GM19395 (cell line): ENCODE measurements around the gene SMNDC1.

Experiments used
- ATAC-seq: cut with Tn5 transposase; IDR thresholded peaks from one replicate; pipeline ENCODE4 v1.9.1; 2021; ENCODE audit warnings: mild to moderate bottlenecking, moderate library complexity; ENCODE audit not compliant: unreplicated experiment

The SMNDC1 gene

DNA sequence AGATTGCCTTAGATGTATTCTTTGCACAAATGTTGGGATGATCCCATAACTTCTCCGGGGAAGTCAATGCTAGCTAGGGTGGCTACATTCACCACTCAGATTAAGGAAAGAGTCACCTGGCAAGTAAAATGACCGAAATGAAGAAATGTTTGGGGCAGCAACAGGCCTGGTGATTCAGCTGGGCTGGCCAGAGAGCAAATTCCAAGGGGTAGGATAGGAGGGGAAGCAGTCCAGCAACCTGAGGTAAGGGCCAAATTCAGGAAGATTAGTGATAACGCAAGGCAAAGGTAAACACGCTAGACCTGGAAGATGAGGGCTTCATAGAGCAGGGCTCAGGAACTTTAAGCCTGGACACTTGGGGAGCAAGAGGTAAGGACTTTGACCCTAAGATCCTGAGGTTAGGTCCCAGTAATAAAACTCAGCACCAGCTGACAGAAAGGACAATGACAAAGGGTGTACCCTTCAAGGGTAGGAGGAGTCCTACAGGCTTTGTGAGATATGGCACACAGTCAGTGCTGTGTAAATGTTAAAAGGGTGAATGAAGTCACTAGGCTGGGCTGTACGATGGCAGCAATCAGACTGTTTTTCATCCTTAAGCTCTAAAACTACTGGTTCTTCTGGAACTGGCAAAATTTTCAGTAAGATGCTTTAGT lies 22.7 kb upstream of the SMNDC1 start:
- no peak for ATAC-seq

- no peak for ATAC-seq
Measured at GRCh38 chr10:110326351-110327032, 21.8 kb upstream of the SMNDC1 start.

GRCh38 chr10:110324805-110325280 lies 20.1 kb upstream of the SMNDC1 start:
- peak; percentile 65 for ATAC-seq

DNA sequence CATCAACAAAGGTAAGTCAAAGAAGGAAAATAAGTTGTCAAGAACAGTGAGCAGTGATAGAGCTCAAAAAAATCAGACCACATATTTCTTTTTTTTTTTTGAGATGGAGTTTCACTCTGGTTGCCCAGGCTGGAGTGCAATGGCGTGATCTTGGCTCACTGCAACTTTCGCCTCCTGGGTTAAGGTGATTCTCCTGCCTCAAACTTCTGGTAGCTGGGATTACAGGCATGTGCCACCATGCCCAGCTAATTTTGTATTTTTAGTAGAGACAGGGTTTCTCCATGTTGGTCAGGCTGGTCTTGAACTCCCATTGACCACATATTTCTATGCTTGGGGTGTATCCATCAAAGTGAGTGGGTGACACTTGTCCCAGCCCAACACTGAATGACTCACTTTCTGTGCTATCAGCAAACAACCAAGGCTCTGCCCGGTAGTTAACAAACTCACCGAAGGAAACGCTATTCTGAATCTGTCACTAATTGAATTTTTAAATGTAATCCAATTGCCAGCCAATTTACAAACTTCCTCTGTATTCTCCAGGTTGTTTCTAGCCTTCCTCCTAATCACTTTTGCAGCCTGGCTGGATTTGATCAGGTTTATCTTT lies 19.6 kb upstream of the SMNDC1 start:
- ATAC-seq: peak; percentile 65

DNA sequence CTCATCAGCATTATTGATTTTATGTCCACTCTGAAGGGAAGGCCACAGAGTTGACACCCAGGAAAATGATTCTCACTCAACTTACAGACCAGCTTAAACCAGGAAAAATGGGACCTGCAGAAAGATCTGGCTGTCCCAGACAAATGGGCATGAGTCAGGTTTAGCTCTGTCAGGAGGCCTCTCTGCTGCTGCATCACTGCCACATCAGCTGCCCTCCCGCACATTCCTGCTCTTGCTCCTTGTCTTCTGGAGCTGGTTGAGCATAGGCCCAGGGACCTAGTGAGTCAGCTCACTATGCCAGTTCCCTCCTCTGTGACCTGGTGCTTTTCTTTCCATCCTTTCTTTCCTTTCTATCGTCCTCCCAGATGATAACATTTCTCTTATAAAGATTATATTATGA lies 18.8 kb upstream of the SMNDC1 start:
- no peak for ATAC-seq

DNA sequence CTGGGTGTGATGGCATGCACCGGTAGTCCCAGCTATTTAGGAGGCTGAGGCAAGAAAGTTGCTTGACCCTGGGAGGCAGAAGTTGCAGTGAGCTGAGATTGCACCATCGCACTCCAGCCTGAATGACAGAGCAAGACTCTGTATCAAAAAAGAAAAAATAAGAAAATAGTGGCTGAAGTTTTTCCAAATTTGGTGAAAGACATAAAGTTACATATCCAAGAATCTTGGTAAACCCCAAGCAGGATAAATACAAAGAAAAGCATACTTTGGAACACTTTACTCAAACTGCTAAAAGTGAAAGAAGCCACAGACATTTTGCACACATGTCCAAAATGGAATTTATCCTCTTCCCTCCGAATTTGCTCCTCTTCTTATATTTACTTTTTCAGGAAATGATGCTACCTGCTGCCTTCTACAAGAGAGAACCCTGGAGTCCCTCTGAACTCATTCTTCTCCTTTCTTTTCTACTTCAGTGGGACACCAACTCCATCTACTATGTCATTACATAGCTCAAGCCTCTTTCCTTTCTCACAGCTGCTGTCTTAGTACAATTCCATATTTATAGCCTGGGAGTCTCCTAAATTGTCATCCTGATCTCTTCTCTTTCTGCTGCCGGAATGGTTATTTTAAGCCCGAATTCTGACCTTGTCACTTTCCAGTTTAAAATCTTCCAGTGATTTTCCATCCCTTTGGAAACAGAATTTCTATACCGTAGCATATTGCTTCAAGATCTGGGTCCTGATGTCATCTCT lies 17.3 kb upstream of the SMNDC1 start:
- ATAC-seq: no peak

DNA sequence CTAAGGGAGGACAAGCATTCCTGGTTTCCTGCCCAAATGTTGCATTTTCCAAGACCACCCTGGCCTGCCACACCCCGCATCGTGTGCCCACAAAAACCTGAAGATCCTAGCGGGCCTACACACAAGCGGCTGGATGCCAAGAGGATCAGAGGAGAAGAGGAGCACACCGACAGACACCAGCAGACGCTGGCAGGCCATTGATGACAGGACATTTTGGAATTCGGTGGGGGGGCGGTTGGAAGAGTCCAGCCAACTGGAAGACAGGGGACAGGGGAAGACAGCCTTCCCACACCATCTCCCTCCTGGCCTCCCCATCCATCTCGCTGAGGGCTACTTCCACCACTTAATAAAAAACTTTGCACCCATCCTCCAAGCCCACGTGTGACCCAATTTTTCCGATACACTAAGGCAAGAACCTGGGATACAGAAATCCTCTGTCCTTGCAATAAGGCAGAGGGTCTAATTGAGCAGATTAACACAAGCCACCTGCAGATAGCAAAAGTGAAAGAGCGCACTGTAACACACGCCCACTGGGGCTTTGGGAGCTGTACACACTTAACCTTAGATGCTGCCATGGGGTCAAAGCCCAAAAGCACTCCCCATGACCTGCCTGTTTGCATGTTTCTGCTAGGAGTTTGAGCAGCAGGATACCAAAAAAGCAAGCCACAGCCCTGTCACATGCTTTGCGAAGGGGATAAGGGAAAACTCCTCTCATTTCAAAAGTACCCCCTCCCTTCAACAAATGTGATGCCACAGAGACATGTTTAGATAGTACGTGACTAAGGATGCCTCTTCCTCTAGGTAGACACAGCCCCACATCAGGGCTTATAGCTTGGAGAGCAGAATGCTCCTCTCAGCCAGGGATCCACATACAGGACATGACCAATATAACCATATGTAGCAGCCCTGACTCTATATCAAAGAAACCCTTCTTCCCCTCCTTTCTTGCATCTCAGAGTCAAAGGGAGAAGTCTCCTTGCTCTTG lies 13.4 kb upstream of the SMNDC1 start:
- peak; percentile 69 for ATAC-seq

- no peak for ATAC-seq
Measured at GRCh38 chr10:110313674-110314073, 9.0 kb upstream of the SMNDC1 start.

- ATAC-seq: no peak
Measured at GRCh38 chr10:110312206-110312605, 7.5 kb upstream of the SMNDC1 start.

- peak; percentile 58 for ATAC-seq
Measured at GRCh38 chr10:110311357-110311949, 6.7 kb upstream of the SMNDC1 start.

GRCh38 chr10:110310741-110311140 lies 6.0 kb upstream of the SMNDC1 start:
- no peak for ATAC-seq

- no peak for ATAC-seq
Measured at GRCh38 chr10:110307805-110308204, 3.1 kb upstream of the SMNDC1 start.

GRCh38 chr10:110306452-110306768 lies 1.7 kb upstream of the SMNDC1 start:
- no peak for ATAC-seq

DNA sequence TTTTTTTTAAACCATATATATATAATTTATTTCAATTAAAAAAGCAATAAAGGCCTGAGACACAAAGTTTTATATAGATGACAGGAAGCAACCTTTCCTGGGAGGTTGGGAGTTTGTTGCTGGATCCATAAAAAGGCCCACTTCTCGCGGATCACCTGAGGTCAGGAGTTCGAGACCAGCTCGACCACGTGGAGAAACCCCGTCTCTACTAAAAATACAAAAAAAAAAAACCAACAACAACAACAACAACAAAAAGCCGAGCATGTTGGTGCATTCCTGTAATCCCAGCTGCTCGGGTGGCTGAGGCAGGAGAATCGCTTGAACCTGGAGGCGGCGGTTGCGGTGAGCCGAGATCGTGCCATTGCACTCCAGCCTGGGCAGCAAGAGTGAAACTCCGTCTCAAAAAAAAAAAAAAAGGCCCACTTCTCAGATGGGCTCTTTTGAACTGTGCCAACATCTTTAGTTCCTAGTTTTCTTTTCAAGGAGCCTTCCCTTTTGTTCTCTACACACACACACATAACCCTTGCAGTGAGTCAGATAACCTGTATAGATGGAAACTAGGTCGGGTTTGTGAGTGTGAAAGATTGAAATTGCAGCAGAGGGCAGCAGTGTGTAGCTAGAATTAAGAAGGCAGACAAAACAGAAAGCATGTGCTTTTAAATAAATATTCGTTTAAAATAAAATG lies 1.2 kb upstream of the SMNDC1 start:
- ATAC-seq: peak; percentile 57

DNA sequence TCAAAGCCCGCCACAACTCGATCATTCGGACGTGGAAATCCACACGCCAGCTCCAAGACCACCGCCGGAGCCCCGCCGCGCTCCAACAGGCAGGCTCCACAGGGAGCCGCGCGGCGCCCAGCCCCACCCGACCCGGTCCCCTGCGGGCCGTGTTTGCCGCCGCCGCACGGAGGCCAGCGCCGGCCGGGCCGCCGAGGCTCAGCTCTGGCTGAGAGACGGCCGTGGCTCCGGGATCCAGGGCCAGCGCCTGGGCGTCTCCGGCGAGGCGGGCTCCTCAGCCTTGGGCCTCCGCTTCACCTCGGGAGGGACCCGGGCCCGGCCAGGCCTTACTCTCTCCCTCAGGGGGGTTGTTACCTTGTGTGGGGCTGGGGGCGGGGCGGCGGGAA lies 333 bp downstream of the SMNDC1 start:
- ATAC-seq: peak; percentile 48

DNA sequence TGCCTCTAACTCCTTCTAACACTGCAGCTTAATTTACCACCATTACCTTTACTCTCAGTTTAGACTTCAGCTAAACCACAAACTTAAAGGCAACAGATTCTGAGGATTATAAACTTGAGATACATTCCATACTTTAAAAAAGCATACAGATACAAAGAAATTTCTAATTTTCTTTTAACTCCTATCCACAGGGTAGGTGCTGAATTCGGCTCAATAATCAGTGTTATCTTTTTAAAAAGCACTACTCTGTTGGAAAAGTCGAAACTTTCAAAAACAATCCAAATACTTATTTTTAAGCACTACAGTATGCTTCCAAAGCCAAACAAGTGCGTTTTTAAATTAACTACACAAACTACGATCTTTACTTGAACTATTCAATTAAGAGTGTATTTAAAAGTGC lies 1.0 kb downstream of the SMNDC1 start:
- ATAC-seq: no peak

DNA sequence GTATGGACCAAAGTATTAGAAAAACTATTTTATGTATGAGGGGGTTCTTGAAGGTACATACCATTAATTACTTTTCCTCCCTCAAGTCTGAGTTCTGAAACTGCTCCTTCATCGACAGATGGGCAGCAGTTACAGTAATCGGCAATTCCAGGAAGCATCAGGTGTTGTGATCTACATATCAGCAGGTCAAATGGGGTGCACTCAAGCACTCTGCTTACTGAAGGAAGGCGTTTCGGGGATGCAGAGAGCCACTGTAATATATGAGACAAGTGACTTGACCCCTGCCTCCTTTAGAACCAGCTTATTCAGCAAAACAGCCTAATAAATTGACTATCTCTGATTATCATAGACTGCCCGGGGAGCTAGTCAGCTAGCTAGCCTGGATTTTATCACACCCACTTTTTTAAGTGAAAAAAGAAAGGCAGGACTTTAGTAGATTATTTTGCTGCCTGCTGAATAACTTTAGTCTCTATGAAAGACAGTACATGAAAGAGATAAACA lies 4.2 kb downstream of the SMNDC1 start:
- no peak for ATAC-seq

- no peak for ATAC-seq
Measured at GRCh38 chr10:110296966-110297365, 7.8 kb downstream of the SMNDC1 start.

- no peak for ATAC-seq
Measured at GRCh38 chr10:110286841-110287240, 17.9 kb downstream of the SMNDC1 start.
